ENCODE measurements around the gene FAM217B.

Gene FAM217B

DNA sequence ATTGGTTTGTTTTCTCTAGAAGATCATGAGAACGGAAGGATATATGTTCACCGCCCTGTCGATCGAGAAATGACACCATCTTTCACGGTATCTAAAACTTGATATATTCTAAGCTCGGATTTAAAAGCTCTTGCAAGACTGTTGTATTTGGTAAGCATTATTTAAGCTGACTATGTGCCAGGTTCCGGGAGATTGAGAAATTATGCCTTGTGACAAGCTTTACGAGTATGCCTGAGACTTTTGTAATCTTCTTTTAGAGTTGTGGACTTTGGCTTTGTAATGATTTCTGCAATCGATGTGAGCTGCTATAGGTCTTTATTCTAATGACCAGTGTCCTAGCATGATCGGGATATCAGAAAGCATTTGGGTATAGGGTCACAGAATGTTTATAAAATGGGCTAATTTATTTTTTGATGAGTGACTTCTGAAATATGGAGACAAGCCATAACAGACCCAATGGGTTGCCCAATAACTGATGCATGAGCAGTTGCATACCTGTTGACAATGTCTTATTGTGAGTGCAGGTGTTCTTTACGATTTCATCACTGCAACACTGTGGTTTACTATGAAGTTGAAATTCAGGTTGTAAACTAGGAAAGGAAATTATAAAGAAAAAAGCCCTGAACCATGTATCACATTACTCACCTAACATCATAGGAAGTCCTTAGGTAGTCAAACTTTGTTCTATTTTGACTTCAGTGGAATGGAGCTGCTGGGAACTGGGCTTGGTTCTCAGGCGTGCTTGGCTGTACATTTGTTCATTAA, 32.0 kb downstream of the FAM217B start:
- DNase-seq (ENCODE audit: low read depth in 2 of 3, low spot score in 2 of 3), result no peak

DNA sequence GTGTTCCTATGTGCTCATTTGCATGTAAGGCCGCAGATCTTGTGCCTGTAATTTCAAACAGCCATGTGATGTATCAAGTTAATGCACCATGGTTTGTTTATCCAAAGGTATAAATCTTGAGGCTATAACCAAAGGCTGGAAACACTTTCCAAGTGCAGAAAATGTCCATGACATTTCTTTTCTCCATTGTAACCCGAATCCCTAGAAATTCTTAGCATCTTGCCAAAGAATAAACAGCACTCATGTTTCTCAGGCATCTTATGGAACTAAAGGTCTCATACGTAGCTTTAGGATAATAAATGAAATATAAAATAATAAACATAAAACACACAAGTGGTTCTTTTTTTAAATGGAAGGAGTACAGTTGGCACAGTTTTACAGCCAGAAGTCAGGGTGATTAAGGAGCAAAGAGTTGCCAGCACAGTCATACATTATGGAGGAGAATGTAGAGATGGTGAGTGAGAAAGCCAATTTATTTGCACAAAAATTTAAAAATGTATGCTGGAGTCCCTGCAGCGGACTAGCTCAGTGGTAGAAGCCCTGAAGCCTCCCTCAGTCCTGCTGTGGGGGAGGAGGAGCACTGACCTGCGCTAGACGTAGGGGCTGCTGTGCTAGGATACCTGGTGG, 36.1 kb downstream of the FAM217B start:
- DNase-seq (ENCODE audit: low read depth in 2 of 3, low spot score in 2 of 3), result no peak

DNA sequence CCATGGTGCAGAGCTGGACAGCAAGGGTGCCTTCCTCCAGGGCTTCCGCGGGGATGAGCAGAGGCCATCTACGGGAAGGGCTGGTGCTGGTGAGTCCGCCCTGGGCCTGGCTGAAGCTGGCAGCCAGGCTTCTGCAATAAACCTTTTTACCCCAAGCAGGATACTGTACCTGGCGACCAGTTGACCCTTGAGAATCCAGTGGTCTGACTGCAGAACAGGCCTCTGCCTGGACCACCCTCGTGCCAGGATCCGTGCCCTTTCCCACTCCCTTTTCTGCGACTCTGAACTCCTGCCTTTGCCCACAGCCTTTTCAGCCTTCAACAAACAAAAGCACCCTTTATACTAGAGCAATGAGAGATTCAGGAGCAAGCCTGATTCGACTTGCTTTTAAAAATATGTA, 36.9 kb downstream of the FAM217B start:
- no peak for DNase-seq (ENCODE audit: low read depth in 2 of 3, low spot score in 2 of 3)

DNA sequence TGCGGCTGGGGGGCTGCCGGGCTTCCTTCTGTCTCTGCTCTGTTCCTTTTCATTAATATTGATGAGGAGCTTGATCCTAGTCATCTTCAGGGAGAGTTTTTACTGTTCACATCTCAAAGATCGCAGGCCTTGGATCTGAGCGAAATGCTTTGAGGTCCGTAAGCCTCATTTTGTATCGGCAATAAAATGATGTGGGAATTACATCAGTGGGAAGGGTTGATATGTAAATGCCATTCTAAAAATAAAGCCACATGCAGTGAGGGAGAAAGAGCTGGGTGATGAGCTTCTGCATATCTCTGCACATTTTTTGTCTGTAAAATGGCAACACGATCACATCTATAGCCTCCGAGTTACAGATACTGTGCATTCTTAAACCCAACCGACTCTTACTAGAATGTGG, 42.9 kb downstream of the FAM217B start:
- DNase-seq (ENCODE audit: low read depth in 2 of 3, low spot score in 2 of 3), result no peak

DNA sequence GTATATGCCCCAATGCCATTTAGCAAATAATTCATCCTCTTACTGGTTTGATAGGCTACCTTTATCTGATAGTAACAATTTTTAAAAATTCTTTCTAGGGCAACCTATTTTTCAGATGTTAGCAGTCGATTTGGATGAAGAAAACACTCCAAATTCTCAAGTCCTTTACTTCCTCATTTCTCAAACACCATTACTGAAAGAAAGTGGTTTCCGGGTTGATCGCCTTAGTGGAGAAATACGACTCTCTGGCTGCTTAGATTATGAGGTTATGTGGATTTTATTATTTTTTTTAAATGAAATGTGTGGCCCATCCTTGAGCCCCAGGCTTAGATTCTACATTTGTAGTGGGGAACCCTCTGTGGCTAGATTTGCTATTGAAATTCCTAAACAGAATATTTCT, 44.4 kb downstream of the FAM217B start:
- DNase-seq (ENCODE audit: low read depth in 2 of 3, low spot score in 2 of 3), result no peak

DNA sequence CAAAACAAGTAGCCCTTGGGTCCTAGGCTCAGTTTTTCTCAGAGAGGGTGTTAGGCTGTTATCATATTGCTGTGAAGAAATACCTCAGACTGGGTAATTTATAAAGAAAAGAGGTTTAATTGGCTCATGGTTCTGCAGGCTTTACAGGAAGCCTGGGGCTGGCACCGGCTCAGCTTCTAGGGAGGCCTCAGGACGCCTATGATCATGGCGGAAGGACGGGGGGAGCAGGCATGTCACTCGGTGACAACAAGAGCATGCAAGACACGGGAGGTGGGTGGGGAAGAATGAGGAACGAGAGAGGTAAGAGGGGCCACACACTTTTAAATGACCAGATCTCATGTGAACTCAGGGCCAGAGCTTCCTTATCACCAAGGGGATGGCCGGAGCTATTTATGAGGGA, 45.0 kb downstream of the FAM217B start:
- no peak for DNase-seq (ENCODE audit: low read depth in 2 of 3, low spot score in 2 of 3)

DNA sequence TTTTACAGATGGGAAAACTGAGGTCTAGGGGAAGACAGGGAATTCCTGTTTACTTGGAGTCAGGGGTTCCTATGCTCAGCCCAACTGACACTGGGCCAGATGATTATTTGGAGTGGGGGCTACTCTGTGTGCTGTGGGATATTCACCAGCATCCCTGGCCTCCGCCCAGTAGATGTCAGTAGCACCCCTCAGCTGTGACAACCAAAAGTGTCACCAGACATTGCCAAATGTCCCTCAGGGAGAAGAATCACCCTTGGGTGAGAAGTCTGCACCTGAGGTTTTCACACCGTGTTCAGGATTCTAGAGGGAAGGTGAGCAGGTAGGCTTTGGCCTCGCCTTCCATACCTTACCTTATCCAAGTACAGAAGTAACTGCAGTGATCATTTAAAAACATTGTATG, 45.7 kb downstream of the FAM217B start:
- DNase-seq (ENCODE audit: low read depth in 2 of 3, low spot score in 2 of 3), result no peak

DNA sequence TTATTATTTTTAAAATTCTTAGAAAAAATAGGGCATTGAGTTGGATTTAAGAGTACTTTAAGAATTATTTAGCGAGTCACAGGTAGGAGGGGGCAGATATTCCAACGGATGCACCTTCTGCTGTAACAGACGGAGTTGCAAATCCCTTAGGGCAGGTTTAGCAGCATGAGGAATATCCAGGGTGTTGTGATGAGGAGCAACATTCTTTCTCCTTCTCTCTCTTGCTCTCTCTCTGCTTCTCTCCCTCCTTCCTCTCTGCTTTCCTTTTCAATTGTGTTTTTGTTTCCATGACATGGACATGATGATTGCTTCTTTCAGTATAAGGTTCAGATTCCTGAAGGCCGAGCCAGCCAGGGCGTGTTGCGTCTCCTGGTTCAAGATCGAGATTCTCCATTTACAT, 46.9 kb downstream of the FAM217B start:
- DNase-seq (ENCODE audit: low read depth in 2 of 3, low spot score in 2 of 3), result no peak

DNA sequence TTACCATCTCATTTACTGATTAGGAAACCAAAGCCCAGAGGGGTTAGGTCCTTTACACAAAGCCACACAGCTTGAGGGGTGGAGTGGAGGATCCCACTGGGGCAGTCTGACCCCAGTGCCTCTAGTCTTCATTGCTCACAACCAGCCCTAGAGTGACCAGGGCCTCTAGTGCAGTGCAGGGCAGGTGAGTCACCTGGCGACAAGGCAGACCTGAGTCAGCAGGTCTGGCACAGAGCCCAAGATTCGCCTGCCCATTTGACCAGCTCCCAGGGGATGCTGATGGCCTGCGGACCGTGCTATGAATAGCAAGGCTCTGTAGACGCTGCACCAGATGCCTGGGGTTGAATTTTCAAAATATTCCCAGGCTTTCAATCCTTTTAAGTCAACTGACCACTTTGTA, 48.0 kb downstream of the FAM217B start:
- no peak for DNase-seq (ENCODE audit: low read depth in 2 of 3, low spot score in 2 of 3)

DNA sequence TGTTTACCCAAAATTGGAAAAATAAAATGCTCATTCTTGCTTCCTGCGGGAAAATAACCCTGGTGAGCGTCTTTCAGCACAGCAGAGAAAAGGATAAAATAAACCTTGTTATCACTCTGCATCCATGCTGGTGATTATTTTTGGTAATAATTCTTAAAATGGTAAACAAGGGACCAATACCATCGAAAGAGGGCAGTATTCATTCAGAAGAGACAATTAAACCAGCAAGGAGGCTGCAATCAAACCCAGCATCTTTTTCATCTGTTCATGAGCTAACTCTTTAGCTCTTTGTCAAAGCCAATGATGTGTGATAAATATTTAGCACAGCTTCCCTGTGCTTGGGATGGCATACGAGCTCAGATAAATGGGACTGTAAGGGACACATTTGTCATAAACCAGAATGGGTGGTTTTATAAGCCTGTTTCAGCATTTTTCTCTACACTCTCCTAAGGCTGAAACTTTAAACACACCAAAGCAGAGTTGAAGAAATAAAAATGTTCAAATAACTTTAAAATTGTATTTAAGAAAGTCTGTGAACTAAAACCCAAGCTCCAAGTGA, 52.4 kb downstream of the FAM217B start:
- no peak for DNase-seq (ENCODE audit: low read depth in 2 of 3, low spot score in 2 of 3)

DNA sequence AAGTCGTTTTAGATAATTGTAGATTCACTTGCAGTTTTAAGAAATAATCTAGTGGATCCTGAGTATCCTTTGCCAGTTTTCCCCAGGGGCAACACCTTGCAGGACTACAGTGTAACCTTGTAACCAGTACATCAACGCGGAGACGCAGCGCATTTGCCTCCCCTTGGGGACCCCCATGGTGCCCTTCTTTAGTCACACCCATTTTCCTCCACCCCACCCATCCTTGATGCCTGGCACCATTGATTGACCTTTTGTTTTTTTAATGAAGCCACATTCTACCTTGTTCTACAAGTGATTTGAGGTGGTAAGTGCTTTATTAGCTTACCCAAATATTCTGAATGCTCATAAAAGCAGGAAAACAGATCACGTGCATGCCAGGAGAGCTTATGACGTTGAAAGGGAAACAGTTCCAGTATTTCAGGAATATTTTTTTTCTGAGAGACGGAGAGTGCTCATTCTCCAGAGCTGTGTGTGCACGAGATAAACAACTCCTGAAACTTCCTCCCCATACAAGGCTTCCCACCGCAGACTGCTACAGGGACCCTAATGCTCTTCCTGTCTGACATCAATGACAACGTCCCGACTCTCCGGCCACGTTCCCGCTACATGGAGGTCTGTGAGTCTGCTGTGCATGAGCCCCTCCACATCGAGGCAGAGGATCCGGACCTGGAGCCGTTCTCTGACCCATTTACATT, 53.7 kb downstream of the FAM217B start:
- no peak for DNase-seq (ENCODE audit: low read depth in 2 of 3, low spot score in 2 of 3)

DNA sequence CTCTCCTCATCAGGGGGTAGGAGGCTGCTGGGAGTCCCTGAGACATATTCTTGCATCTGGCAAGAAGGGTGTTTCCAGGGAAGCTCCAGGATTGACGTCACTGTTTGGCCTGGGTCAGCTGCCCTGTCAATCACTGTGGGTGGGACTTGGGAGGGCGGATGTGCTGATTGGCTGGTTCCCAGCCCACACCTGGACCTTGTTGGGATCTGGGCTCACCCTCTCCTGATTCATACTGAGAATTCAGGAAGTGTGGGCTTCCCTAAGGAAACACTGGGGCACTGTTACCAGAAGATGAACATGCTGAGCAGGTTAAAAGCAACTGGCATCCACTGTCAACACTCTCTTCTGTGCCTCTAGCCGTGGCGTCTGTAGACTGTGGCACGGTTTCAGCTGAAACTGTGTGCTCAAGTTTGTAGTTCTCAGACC, 54.5 kb downstream of the FAM217B start:
- no peak for DNase-seq (ENCODE audit: low read depth in 2 of 3, low spot score in 2 of 3)

DNA sequence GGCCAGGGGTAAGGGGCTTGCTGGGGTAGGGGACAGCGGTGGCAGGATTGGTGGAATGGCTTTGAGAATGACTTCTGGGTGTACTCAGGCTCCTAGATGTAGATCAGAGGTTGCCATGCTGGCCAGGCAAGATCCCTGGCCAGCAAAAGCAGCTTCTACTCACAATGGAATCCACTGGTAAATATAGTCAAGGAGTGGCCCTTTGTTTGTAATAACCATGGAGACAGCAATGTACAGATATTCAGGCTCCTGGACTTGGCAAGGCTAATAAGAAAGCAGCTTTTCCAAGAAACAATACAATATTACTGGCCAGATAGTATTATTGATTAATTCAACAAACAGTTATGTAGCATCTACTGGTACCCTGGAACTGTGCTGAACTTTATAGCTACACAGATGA, 55.9 kb downstream of the FAM217B start:
- no peak for DNase-seq (ENCODE audit: low read depth in 2 of 3, low spot score in 2 of 3)

DNA sequence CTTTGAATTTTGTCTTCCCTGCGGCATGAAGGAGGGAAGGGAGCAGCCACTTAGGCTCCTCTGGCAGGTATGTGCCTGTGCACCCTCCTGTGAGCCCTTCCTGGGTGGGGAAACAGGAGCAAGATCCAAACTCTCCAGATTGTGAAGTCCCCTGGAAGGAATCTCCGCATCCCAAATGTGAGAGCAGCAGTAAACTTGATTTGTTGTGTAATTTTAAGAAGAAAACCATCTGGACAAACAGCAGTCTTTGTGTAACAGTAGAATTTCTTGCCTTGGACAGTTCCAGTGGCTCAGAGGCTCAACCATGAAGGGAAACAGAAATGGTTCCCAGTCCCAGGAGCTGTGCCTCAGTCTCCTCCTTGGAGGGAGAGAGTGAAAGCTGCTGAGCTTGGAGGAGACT, 57.7 kb downstream of the FAM217B start:
- DNase-seq (ENCODE audit: low read depth in 2 of 3, low spot score in 2 of 3), result no peak
